Skeletal muscle tissue (tissue), 4 donors: Measurements from ENCODE around the gene ADGRB3. TPM values are rescaled to one million over a fixed set of nuclear protein-coding genes. Genes with fewer than 3 reads are reported as not detected.

Experiments used
- H3K27ac ChIP-seq: one replicate; pipeline ENCODE4 v1.7.0; 2013; ENCODE audit warnings: mild to moderate bottlenecking, low read depth, low read length, inconsistent platforms
- H3K27me3 ChIP-seq, 3 donors: one replicate each; pipeline ENCODE4 v1.7.0; 2013; ENCODE audit warnings: low read length in 3 of 3; ENCODE audit not compliant: control insufficient read depth in 3 of 3, insufficient read depth in 3 of 3
- H3K36me3 ChIP-seq, 3 donors: one replicate each; pipeline ENCODE4 v1.7.0; 2013; ENCODE audit warnings: low read length in 3 of 3; ENCODE audit not compliant: control insufficient read depth in 3 of 3, insufficient read depth in 3 of 3
- H3K4me1 ChIP-seq, 3 donors: one replicate each; pipeline ENCODE4 v1.7.0; 2013; ENCODE audit warnings: low read length in 3 of 3, mild to moderate bottlenecking in 3 of 3; ENCODE audit not compliant: control insufficient read depth in 3 of 3, insufficient read depth in 3 of 3
- H3K4me3 ChIP-seq, 3 donors: one replicate each; pipeline ENCODE4 v1.7.0; 2013; ENCODE audit warnings: low read length in 3 of 3
- H3K9ac ChIP-seq, 3 donors: one replicate each; pipeline ENCODE4 v1.7.0; 2013; ENCODE audit warnings: low read length in 3 of 3, mild to moderate bottlenecking in 3 of 3, moderate library complexity in 2 of 3, low read depth in 1 of 3
- H3K9me3 ChIP-seq, 3 donors: one replicate each; pipeline ENCODE4 v1.7.0; 2013; ENCODE audit warnings: low read length in 3 of 3; ENCODE audit not compliant: control insufficient read depth in 3 of 3
- total RNA-seq: library from RNA; depleted of rRNA; stranded (reverse); fragments of >200 nt; gene quantifications from one replicate; pipeline ENCODE4 v1.2.3, GENCODE V29; 2014
- donor health status: Osteomylitis.

ADGRB3 gene
- total RNA-seq, 1 donor from 2014 or later = 3.1 TPM

DNA sequence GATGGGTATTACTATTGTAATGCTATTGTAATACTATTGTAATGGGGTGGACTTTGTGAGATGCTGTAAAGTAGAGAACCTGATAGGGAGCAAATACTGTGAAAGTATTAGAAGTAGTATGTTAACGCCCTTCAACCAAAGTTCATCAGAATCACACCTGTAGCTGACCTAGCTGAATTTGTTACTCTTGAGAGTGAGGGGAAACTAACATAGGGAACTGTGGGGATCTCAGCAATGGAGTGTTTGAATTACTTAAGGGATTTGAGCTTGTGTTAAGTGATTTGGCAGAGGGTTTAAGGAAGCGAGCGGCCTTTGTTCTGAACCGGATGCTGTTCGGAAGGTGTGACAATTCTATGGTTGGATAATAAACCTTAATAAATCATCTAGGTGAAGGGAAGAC lies 312.6 kb downstream of the ADGRB3 start:
- no peak overlapping the region for H3K27ac ChIP-seq
- no peaks in the 10 kb centered on the region for H3K9me3 ChIP-seq
- no peak overlapping the region for H3K4me3 ChIP-seq
- no peak overlapping the region for H3K9ac ChIP-seq
- no peaks in the 10 kb centered on the region for H3K36me3 ChIP-seq
- no peaks in the 10 kb centered on the region for H3K27me3 ChIP-seq
- H3K4me1 ChIP-seq = no peaks in the 10 kb centered on the region

DNA sequence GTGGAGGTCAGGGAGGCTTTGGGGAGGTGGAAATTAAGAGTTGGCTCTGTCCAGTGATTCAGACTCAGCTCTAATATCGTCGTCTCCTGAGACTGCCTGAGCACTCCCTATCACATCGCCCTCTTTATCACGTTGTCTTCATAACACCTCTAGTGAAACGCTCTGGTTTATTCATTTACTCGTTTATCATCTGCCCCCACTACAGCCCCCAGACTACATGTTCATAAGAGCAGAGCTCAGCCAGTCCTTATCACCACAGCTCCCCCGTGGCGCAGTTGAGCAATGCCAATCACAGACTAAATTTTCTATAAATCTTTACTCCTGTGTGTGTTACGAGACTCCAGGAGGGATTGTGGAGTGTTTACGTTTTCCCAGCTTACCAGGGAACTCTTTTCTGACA lies 316.2 kb downstream of the ADGRB3 start:
- no peaks in the 10 kb centered on the region for H3K9me3 ChIP-seq
- H3K36me3 ChIP-seq = no peaks in the 10 kb centered on the region
- no peaks in the 10 kb centered on the region for H3K4me1 ChIP-seq
- H3K9ac ChIP-seq = no peak overlapping the region
- no peak overlapping the region for H3K4me3 ChIP-seq
- no peaks in the 10 kb centered on the region for H3K27me3 ChIP-seq
- no peak overlapping the region for H3K27ac ChIP-seq

DNA sequence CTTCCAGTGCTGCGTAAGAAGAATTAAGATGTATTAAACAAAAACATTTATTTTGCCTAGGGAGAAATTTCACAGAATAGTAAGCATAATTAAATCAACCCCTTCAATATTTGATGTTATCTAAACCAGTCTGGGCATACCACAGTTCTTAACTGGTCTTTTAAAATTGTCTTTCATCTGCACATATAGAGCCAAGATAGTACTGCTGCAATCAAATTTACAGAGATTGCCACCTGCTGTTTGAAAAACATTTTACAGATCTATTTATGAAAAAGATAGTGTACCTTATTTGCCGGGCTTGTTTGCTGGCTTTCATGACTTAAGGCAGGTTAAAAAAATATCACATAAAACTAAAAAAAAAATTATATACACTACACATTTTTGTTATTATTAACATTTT lies 323.2 kb downstream of the ADGRB3 start:
- Histone ChIP-seq H3K4me1 (no peaks in the 10 kb centered on the region), H3K27me3 (no peaks in the 10 kb centered on the region), H3K9me3 (no peaks in the 10 kb centered on the region), H3K9ac (no peak overlapping the region), H3K4me3 (no peak overlapping the region), H3K27ac (no peak overlapping the region), H3K36me3 (no peaks in the 10 kb centered on the region)

GRCh38 chr6:68967549-68968300 lies 332.6 kb downstream of the ADGRB3 start:
- H3K27ac ChIP-seq = no peak overlapping the region
- H3K9me3 ChIP-seq = no peaks in the 10 kb centered on the region
- H3K36me3 ChIP-seq = no peaks in the 10 kb centered on the region
- H3K9ac ChIP-seq = no peak overlapping the region
- no peaks in the 10 kb centered on the region for H3K4me1 ChIP-seq
- H3K27me3 ChIP-seq = no peaks in the 10 kb centered on the region
- no peak overlapping the region for H3K4me3 ChIP-seq

- no peak overlapping the region for H3K27ac ChIP-seq
- no peaks in the 10 kb centered on the region for H3K36me3 ChIP-seq
- no peaks in the 10 kb centered on the region for H3K9me3 ChIP-seq
- H3K27me3 ChIP-seq = no peaks in the 10 kb centered on the region
- no peak overlapping the region for H3K4me3 ChIP-seq
- no peaks in the 10 kb centered on the region for H3K4me1 ChIP-seq
- no peak overlapping the region for H3K9ac ChIP-seq
Measured at GRCh38 chr6:68968301-68968649, 333.2 kb downstream of the ADGRB3 start.

GRCh38 chr6:68973066-68973465 lies 338.0 kb downstream of the ADGRB3 start:
- Histone ChIP-seq H3K4me1 (no peaks in the 10 kb centered on the region), H3K4me3 (no peak overlapping the region), H3K9me3 (no peaks in the 10 kb centered on the region), H3K9ac (no peak overlapping the region), H3K36me3 (no peaks in the 10 kb centered on the region), H3K27me3 (no peaks in the 10 kb centered on the region), H3K27ac (no peak overlapping the region)

DNA sequence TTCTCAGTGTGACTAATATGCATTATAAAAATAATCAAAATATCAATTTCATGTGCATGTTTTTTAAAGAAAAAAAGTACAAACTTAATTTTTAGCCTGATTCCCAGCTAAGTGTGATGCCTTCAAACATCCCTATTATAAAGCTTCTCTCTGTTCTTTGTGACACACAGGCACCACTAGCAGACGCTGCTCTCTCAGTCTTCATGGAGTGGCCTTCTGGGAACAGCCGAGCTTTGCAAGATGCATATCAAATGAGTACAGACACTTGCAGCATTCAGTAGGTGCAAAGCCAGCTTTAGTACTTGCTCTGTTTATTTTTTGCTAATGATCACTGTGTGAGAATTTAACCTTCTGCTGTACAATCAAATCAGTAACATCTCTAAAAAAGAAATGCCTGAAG lies 340.0 kb downstream of the ADGRB3 start:
- H3K4me3 ChIP-seq = no peak overlapping the region
- H3K4me1 ChIP-seq = no peaks in the 10 kb centered on the region
- H3K27me3 ChIP-seq = no peaks in the 10 kb centered on the region
- no peaks in the 10 kb centered on the region for H3K9me3 ChIP-seq
- H3K9ac ChIP-seq = no peak overlapping the region
- H3K36me3 ChIP-seq = no peaks in the 10 kb centered on the region
- no peak overlapping the region for H3K27ac ChIP-seq

- no peaks in the 10 kb centered on the region for H3K36me3 ChIP-seq
- no peaks in the 10 kb centered on the region for H3K9me3 ChIP-seq
- H3K4me1 ChIP-seq = no peaks in the 10 kb centered on the region
- no peak overlapping the region for H3K27ac ChIP-seq
- H3K4me3 ChIP-seq = no peak overlapping the region
- no peak overlapping the region for H3K9ac ChIP-seq
- no peaks in the 10 kb centered on the region for H3K27me3 ChIP-seq
Measured at GRCh38 chr6:68975816-68976215, 340.7 kb downstream of the ADGRB3 start.

DNA sequence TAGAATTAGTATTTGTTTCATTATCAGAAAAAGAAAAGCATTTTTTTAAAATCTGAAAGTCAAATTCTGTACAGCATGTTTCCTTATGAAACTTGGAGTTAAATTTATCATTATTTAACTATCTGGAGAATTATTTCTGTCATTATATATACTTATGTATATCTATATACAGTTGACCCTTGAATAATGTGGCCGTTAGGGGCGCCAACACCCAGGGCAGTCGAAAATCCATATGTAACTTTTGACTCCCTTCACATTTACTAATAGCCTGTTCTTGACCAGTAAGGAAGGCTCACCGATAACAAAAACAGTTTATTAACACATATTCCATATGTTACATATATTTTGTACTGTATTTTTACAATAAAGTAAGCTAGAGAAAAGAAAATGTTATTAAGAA lies 341.2 kb downstream of the ADGRB3 start:
- Histone ChIP-seq H3K27ac (no peak overlapping the region), H3K4me1 (no peaks in the 10 kb centered on the region), H3K36me3 (no peaks in the 10 kb centered on the region), H3K4me3 (no peak overlapping the region), H3K27me3 (no peaks in the 10 kb centered on the region), H3K9ac (no peak overlapping the region), H3K9me3 (no peaks in the 10 kb centered on the region)

DNA sequence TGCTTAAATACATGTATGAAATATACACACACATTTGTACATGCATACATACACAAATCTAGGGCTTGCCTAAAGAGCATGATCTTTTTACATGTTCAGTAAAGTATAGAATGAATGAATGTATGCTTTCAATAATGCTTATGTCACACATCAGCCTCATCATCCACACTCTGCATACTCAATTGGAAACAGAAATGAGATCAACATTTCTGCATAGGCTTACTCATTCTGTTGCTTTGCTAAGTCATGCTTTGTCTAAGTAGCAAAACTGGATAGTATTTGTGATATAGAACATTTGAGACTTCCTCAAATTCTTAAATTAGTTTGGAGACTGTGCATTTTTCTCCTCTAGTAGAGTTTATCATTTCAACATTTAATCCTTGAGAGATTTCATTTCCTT lies 343.3 kb downstream of the ADGRB3 start:
- Histone ChIP-seq H3K27ac (no peak overlapping the region), H3K9ac (no peak overlapping the region), H3K4me3 (no peak overlapping the region), H3K36me3 (no peaks in the 10 kb centered on the region), H3K27me3 (no peaks in the 10 kb centered on the region), H3K4me1 (no peaks in the 10 kb centered on the region), H3K9me3 (no peaks in the 10 kb centered on the region)
